ENCODE results near the gene BLTP3B.

BLTP3B gene

GRCh38 chr12:100163416-100164152, 20.9 kb upstream of the BLTP3B start:
- Histone ChIP-seq H3K9me3 (ENCODE audit: control insufficient read depth, insufficient read depth, low read length) (no peaks in the 10 kb centered on the region), H3K79me2 (ENCODE audit: control insufficient read depth, low read length) (no peaks in the 10 kb centered on the region), H3K4me2 (ENCODE audit: low read length) (peak overlapping the region; percentile 43), H3K9me2 (replicated peaks; ENCODE audit: control insufficient read depth, low read length) (no peaks in the 10 kb centered on the region), H3K36me3 (ENCODE audit: control insufficient read depth, low read length) (no peaks in the 10 kb centered on the region), H3K4me3 (ENCODE audit: low read length) (no peak overlapping the region; the same call in 1 of the 2 replicates), H3K27me3 (ENCODE audit: control insufficient read depth, low read length) (no peaks in the 10 kb centered on the region), H3K27ac (ENCODE audit: low read depth, low read length) (no peak overlapping the region), H3F3A (ENCODE audit: control insufficient read depth, insufficient read depth) (no peaks in the 10 kb centered on the region), H4K20me1 (ENCODE audit: control insufficient read depth, insufficient read depth, low read depth, low read length) (no peaks in the 10 kb centered on the region), H3K4me1 (ENCODE audit: control insufficient read depth, low read length) (no peaks in the 10 kb centered on the region)
- TF ChIP-seq CTCF (IDR thresholded peaks at IDR 0.05; ENCODE audit: low read depth, low read length, poor library complexity, severe bottlenecking): no peak
- TF ChIP-seq EZH2phosphoT487 (IDR thresholded peaks at IDR 0.05; ENCODE audit: borderline replicate concordance, low read length): no peak

- Histone ChIP-seq H4K20me1 (ENCODE audit: control insufficient read depth, insufficient read depth, low read depth, low read length) (no peaks in the 10 kb centered on the region), H3K79me2 (ENCODE audit: control insufficient read depth, low read length) (no peaks in the 10 kb centered on the region), H3K4me3 (ENCODE audit: low read length) (no peak overlapping the region), H3K27ac (ENCODE audit: low read depth, low read length) (no peak overlapping the region), H3K4me1 (ENCODE audit: control insufficient read depth, low read length) (no peaks in the 10 kb centered on the region), H3K4me2 (ENCODE audit: low read length) (no peak overlapping the region), H3F3A (ENCODE audit: control insufficient read depth, insufficient read depth) (no peaks in the 10 kb centered on the region), H3K9me3 (ENCODE audit: control insufficient read depth, insufficient read depth, low read length) (no peaks in the 10 kb centered on the region), H3K36me3 (ENCODE audit: control insufficient read depth, low read length) (no peaks in the 10 kb centered on the region), H3K9me2 (replicated peaks; ENCODE audit: control insufficient read depth, low read length) (no peaks in the 10 kb centered on the region), H3K27me3 (ENCODE audit: control insufficient read depth, low read length) (no peaks in the 10 kb centered on the region)
- TF ChIP-seq CTCF (IDR thresholded peaks at IDR 0.05; ENCODE audit: low read depth, low read length, poor library complexity, severe bottlenecking) (no peak), EZH2phosphoT487 (IDR thresholded peaks at IDR 0.05; ENCODE audit: borderline replicate concordance, low read length) (no peak)
Measured at GRCh38 chr12:100159391-100160104, 16.9 kb upstream of the BLTP3B start.

GRCh38 chr12:100158535-100158934, 15.9 kb upstream of the BLTP3B start:
- H4K20me1 ChIP-seq (ENCODE audit: control insufficient read depth, insufficient read depth, low read depth, low read length): no peaks in the 10 kb centered on the region
- no peaks in the 10 kb centered on the region for H3K4me1 ChIP-seq (ENCODE audit: control insufficient read depth, low read length)
- no peaks in the 10 kb centered on the region for H3K36me3 ChIP-seq (ENCODE audit: control insufficient read depth, low read length)
- TF ChIP-seq EZH2phosphoT487 (IDR thresholded peaks at IDR 0.05; ENCODE audit: borderline replicate concordance, low read length): no peak
- no peak for TF ChIP-seq CTCF (IDR thresholded peaks at IDR 0.05; ENCODE audit: low read depth, low read length, poor library complexity, severe bottlenecking)
- H3K9me2 ChIP-seq (replicated peaks; ENCODE audit: control insufficient read depth, low read length): no peaks in the 10 kb centered on the region
- no peak overlapping the region for H3K4me2 ChIP-seq (ENCODE audit: low read length)
- no peaks in the 10 kb centered on the region for H3K27me3 ChIP-seq (ENCODE audit: control insufficient read depth, low read length)
- H3K27ac ChIP-seq (ENCODE audit: low read depth, low read length): no peak overlapping the region
- no peaks in the 10 kb centered on the region for H3F3A ChIP-seq (ENCODE audit: control insufficient read depth, insufficient read depth)
- H3K79me2 ChIP-seq (ENCODE audit: control insufficient read depth, low read length): no peaks in the 10 kb centered on the region
- H3K4me3 ChIP-seq (ENCODE audit: low read length): no peak overlapping the region
- H3K9me3 ChIP-seq (ENCODE audit: control insufficient read depth, insufficient read depth, low read length): no peaks in the 10 kb centered on the region
